Measurements from ENCODE around the gene C8A. TPM values are rescaled to one million over a fixed set of nuclear protein-coding genes. Genes with fewer than 3 reads are reported as not detected.

The C8A gene
- total RNA-seq, 1 experiment from 2014 or later: not detected

GRCh38 chr1:56816264-56816663, 38.3 kb upstream of the C8A start:
- Mint-ChIP-seq H3K27me3 (ENCODE audit: low read depth) (peaks cover 9% of the 10 kb centered on the region), H3K27ac (no peak overlapping the region), H3K4me1 (peaks cover 33 to 34% of the 10 kb centered on the region in 2 experiments), H3K4me3 (no peak overlapping the region), H3K36me3 (ENCODE audit: insufficient read depth in 1 of 3, low read depth in 3 of 3) (0 out of 7 replicates have a peak, but pooled peaks cover 0 to 4% (median 0%) of the 10 kb centered on the region in 3 experiments), H3K9me3 (peaks cover 0 to 3% of the 10 kb centered on the region in 2 experiments; a peak in 3 of 5 replicates)
- Histone ChIP-seq H2BK5ac (ENCODE audit: insufficient read length, low read length) (no peak overlapping the region), H2BK20ac (ENCODE audit: low read depth, low read length, poor library complexity, severe bottlenecking) (no peak overlapping the region), H4K8ac (replicated peaks; ENCODE audit: insufficient read length, low read depth, low read length) (no peak overlapping the region), H3K18ac (ENCODE audit: insufficient read length, low read depth, low read length) (no peak overlapping the region), H3K4me1 (ENCODE audit: insufficient read depth, low read length) (no peaks in the 10 kb centered on the region), H3K79me2 (ENCODE audit: insufficient read depth, low read length) (no peaks in the 10 kb centered on the region), H3K56ac (ENCODE audit: insufficient read length, low read depth, low read length) (no peak overlapping the region), H2AFZ (ENCODE audit: low read length) (no peak overlapping the region), H3T11ph (ENCODE audit: low read length) (no peak overlapping the region), H4K20me1 (ENCODE audit: control insufficient read depth, insufficient read depth, insufficient read length) (no peaks in the 10 kb centered on the region), H4K5ac (ENCODE audit: insufficient read length, low read depth, low read length) (no peak overlapping the region), H2AK5ac (ENCODE audit: insufficient read length, low read length) (no peak overlapping the region), H3K14ac (ENCODE audit: insufficient read depth, low read length) (no peak overlapping the region), H3K4ac (ENCODE audit: low read depth, low read length) (no peak overlapping the region), H3K23me2 (ENCODE audit: insufficient read length, low read depth, low read length, poor library complexity, severe bottlenecking) (no peaks in the 10 kb centered on the region), H2BK15ac (ENCODE audit: low read depth, low read length) (no peak overlapping the region), H2BK120ac (ENCODE audit: low read depth, low read length, poor library complexity, severe bottlenecking) (no peak overlapping the region), H2BK12ac (ENCODE audit: insufficient read length, low read depth, low read length) (no peak overlapping the region), H3K79me1 (ENCODE audit: insufficient read depth, low read depth, low read length, poor library complexity, severe bottlenecking) (no peaks in the 10 kb centered on the region), H3K4me2 (ENCODE audit: insufficient read depth, insufficient read length, low read length) (no peak overlapping the region), H3K9ac (ENCODE audit: extremely low read depth, insufficient read length, low read length) (no peak overlapping the region), H3K27me3 (ENCODE audit: insufficient read depth, low read length) (no peaks in the 10 kb centered on the region), H3K27ac (ENCODE audit: insufficient read length, low read depth, low read length) (no peak overlapping the region), H3K9me3 (ENCODE audit: control insufficient read depth, low read depth, low read length) (no peaks in the 10 kb centered on the region), H3K23ac (ENCODE audit: insufficient read length, low read depth, low read length) (no peak overlapping the region), H4K91ac (ENCODE audit: insufficient read length, low read depth, low read length) (no peak overlapping the region)
- no peak for TF ChIP-seq CTCF (conservative IDR thresholded peaks at IDR 0.05)
- no peak for DNase-seq
- no CpG with 5 or more reads among the region's 1 CpG for WGBS (ENCODE audit: extremely low coverage, insufficient read length, low lambda C conversion rate)

All from H9 (cell line).